Muscle of leg (tissue), 11 donors: Measurements from ENCODE around the gene NOLC1. TPM values are rescaled to one million over a fixed set of nuclear protein-coding genes. Genes with fewer than 3 reads are reported as not detected.
A peak's percentile ranks its signal among the peaks of the same experiment; 100 is the strongest.

ENCODE experiments used
- DNase-seq: peaks from one replicate; pipeline ENCODE4 v3.0.0; 2013
- H3K27ac ChIP-seq: one replicate; pipeline ENCODE4 v1.5.1; 2013; ENCODE audit warnings: mild to moderate bottlenecking, low read length, control low read depth
- H3K27me3 ChIP-seq: one replicate; pipeline ENCODE4 v1.6.1; 2013; ENCODE audit warnings: low read length; ENCODE audit not compliant: control insufficient read depth, insufficient read depth
- H3K36me3 ChIP-seq: one replicate; pipeline ENCODE4 v1.6.1; 2013; ENCODE audit warnings: low read length; ENCODE audit not compliant: control insufficient read depth, insufficient read depth
- H3K4me1 ChIP-seq: one replicate; pipeline ENCODE4 v1.6.1; 2013; ENCODE audit warnings: low read length; ENCODE audit not compliant: control insufficient read depth, insufficient read depth
- H3K4me3 ChIP-seq: one replicate; pipeline ENCODE4 v1.5.1; 2013; ENCODE audit warnings: low read length, control low read depth
- H3K9me3 ChIP-seq: replicated peaks from 2 replicates; pipeline ENCODE4 v1.6.1; 2013; ENCODE audit warnings: low read depth, low read length; ENCODE audit not compliant: control insufficient read depth
- WGBS: methylation state at CpG from one replicate; pipeline ENCODE4 v1.1.5; 2013; ENCODE audit warnings: missing lambda C conversion rate; ENCODE audit not compliant: insufficient coverage; 5-methylcytosine and 5-hydroxymethylcytosine counted together
- polyA plus RNA-seq, 8 donors: library from polyadenylated mRNA; unstranded; fragments of 120-200 nt; gene quantifications; one replicate each; pipeline versions ENCODE4 v1.2.1 to v1.2.3, GENCODE V29; 2013; ENCODE audit warnings: inconsistent platforms in 1 of 8, low replicate concordance in 1 of 8; ENCODE audit not compliant: insufficient read length in 8 of 8, insufficient read depth in 1 of 8
- total RNA-seq: library from RNA; stranded (reverse); fragments of 120-200 nt; gene quantifications from one replicate; pipeline ENCODE4 v1.2.4, GENCODE V29; 2013

The NOLC1 gene
- total and polyA plus RNA-seq, 9 donors, result 34.5 to 78.2 (median 67.3) TPM

GRCh38 chr10:102139281-102140110, 12.7 kb upstream of the NOLC1 start:
- 93% methylated on average over 11 of the region's 15 CpGs for WGBS
- H3K27me3 ChIP-seq, result no peaks in the 10 kb centered on the region
- H3K4me1 ChIP-seq, result peaks cover 17% of the 10 kb centered on the region

GRCh38 chr10:102140218-102140617, 12.0 kb upstream of the NOLC1 start:
- DNase-seq, result no peak
- peaks cover 73% of the 10 kb centered on the region for H3K36me3 ChIP-seq
- H3K27ac ChIP-seq, result no peak overlapping the region
- 98% methylated on average over 3 of the region's 4 CpGs for WGBS
- H3K9me3 ChIP-seq, result no peaks in the 10 kb centered on the region
- H3K4me3 ChIP-seq, result no peak overlapping the region
- no peaks in the 10 kb centered on the region for H3K27me3 ChIP-seq
- H3K4me1 ChIP-seq, result peaks cover 13% of the 10 kb centered on the region

More at GRCh38 chr10:102139281-102140110, 12.7 kb upstream of the NOLC1 start:
- no peak for DNase-seq
- Histone ChIP-seq H3K4me3 (no peak overlapping the region), H3K9me3 (no peaks in the 10 kb centered on the region), H3K36me3 (peaks cover 66% of the 10 kb centered on the region), H3K27ac (no peak overlapping the region)

DNA sequence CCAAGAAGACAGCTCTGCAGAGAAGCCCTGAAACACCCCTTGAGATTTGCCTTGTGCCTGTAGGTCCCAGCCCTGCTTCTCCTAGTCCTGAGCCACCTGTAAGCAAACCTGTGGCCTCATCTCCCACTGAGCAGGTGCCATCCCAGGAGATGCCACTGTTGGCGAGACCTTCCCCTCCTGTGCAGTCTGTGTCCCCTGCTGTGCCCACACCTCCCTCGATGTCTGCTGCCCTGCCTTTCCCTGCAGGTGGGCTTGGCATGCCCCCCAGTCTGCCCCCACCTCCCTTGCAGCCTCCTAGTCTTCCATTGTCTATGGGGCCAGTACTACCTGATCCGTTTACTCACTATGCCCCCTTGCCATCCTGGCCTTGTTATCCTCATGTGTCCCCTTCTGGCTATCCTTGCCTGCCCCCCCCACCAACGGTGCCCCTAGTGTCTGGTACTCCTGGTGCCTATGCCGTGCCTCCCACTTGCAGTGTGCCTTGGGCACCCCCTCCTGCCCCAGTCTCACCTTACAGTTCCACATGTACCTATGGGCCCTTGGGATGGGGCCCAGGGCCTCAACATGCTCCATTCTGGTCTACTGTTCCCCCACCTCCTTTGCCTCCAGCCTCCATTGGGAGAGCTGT, 11.2 kb upstream of the NOLC1 start:
- Histone ChIP-seq H3K9me3 (no peaks in the 10 kb centered on the region), H3K4me3 (no peak overlapping the region), H3K4me1 (peaks cover 7% of the 10 kb centered on the region), H3K36me3 (peaks cover 77% of the 10 kb centered on the region), H3K27ac (no peak overlapping the region), H3K27me3 (no peaks in the 10 kb centered on the region)
- WGBS, result 90% methylated on average over 5 of the region's 5 CpGs
- DNase-seq, result no peak

GRCh38 chr10:102141583-102142107, 10.5 kb upstream of the NOLC1 start:
- Histone ChIP-seq H3K4me3 (no peak overlapping the region), H3K36me3 (peaks cover 82% of the 10 kb centered on the region), H3K9me3 (no peaks in the 10 kb centered on the region), H3K4me1 (peaks cover 3% of the 10 kb centered on the region), H3K27me3 (no peaks in the 10 kb centered on the region), H3K27ac (no peak overlapping the region)
- 92% methylated on average over 2 of the region's 4 CpGs for WGBS
- DNase-seq, result no peak

DNA sequence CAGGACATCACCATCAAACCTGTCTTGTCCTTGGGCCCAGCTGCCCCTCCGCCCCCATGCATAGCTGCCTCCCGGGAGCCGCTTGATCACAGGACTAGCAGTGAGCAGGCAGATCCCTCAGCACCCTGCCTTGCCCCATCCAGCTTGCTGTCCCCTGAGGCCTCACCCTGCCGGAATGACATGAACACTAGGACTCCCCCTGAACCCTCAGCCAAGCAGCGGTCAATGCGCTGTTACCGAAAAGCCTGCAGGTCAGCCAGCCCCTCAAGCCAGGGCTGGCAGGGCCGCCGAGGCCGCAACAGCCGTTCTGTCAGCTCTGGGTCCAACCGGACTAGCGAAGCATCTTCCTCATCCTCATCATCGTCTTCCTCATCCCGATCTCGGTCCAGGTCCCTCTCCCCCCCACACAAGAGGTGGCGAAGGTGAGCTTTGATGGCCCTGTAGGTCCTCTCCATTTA, 5.2 kb upstream of the NOLC1 start:
- Histone ChIP-seq H3K4me1 (peaks cover 5% of the 10 kb centered on the region), H3K27ac (no peak overlapping the region), H3K9me3 (no peaks in the 10 kb centered on the region), H3K36me3 (peaks cover 70% of the 10 kb centered on the region), H3K4me3 (no peak overlapping the region), H3K27me3 (no peaks in the 10 kb centered on the region)
- 92% methylated on average over 17 of the region's 17 CpGs for WGBS
- DNase-seq, result no peak

GRCh38 chr10:102147561-102147960, 4.6 kb upstream of the NOLC1 start:
- H3K36me3 ChIP-seq, result peaks cover 68% of the 10 kb centered on the region

GRCh38 chr10:102148275-102148674, 3.9 kb upstream of the NOLC1 start:
- no peak for DNase-seq
- no peaks in the 10 kb centered on the region for H3K27me3 ChIP-seq
- H3K9me3 ChIP-seq, result no peaks in the 10 kb centered on the region
- WGBS, result 91% methylated on average over 4 of the region's 13 CpGs
- peaks cover 62% of the 10 kb centered on the region for H3K36me3 ChIP-seq
- peaks cover 9% of the 10 kb centered on the region for H3K4me1 ChIP-seq
- no peak overlapping the region for H3K27ac ChIP-seq
- no peak overlapping the region for H3K4me3 ChIP-seq

More at GRCh38 chr10:102147561-102147960, 4.6 kb upstream of the NOLC1 start:
- no peak overlapping the region for H3K27ac ChIP-seq
- DNase-seq, result no peak
- WGBS, result no CpG with 5 or more reads among the region's 1 CpG
- peaks cover 5% of the 10 kb centered on the region for H3K4me1 ChIP-seq
- no peaks in the 10 kb centered on the region for H3K9me3 ChIP-seq
- H3K27me3 ChIP-seq, result no peaks in the 10 kb centered on the region
- no peak overlapping the region for H3K4me3 ChIP-seq

GRCh38 chr10:102150970-102151773, 1.0 kb upstream of the NOLC1 start:
- peaks cover 52% of the 10 kb centered on the region for H3K36me3 ChIP-seq
- H3K9me3 ChIP-seq, result no peaks in the 10 kb centered on the region
- peaks cover 11% of the 10 kb centered on the region for H3K4me1 ChIP-seq
- H3K4me3 ChIP-seq, result peak overlapping the region; percentile 76
- no peaks in the 10 kb centered on the region for H3K27me3 ChIP-seq
- DNase-seq, result peak; percentile 25
- WGBS, result 76% methylated on average over 2 of the region's 3 CpGs
- peak overlapping the region; percentile 97 for H3K27ac ChIP-seq

GRCh38 chr10:102152545-102152890, 329 bp downstream of the NOLC1 start:
- no peak for DNase-seq
- H3K4me1 ChIP-seq, result peaks cover 11% of the 10 kb centered on the region

More at GRCh38 chr10:102152545-102152890, 329 bp downstream of the NOLC1 start:
- H3K27ac ChIP-seq, result peak overlapping the region; percentile 97
- WGBS, result under 1% methylated on average over 19 of the region's 19 CpGs
- H3K27me3 ChIP-seq, result no peaks in the 10 kb centered on the region
- H3K4me3 ChIP-seq, result peak overlapping the region; percentile 76
- H3K9me3 ChIP-seq, result no peaks in the 10 kb centered on the region
- peaks cover 52% of the 10 kb centered on the region for H3K36me3 ChIP-seq
